Measurements from ENCODE around the gene CRELD1. TPM values are rescaled to one million over a fixed set of nuclear protein-coding genes. Genes with fewer than 3 reads are reported as not detected.
A peak's percentile ranks its signal among the peaks of the same experiment; 100 is the strongest.

The CRELD1 gene, protein sequence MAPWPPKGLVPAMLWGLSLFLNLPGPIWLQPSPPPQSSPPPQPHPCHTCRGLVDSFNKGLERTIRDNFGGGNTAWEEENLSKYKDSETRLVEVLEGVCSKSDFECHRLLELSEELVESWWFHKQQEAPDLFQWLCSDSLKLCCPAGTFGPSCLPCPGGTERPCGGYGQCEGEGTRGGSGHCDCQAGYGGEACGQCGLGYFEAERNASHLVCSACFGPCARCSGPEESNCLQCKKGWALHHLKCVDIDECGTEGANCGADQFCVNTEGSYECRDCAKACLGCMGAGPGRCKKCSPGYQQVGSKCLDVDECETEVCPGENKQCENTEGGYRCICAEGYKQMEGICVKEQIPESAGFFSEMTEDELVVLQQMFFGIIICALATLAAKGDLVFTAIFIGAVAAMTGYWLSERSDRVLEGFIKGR
- 10 to 100 TPM in 3 of 4 donors, 1 to 10 TPM in 1; 7.1 to 36.8 (median 18.9) TPM for total RNA-seq

DNA sequence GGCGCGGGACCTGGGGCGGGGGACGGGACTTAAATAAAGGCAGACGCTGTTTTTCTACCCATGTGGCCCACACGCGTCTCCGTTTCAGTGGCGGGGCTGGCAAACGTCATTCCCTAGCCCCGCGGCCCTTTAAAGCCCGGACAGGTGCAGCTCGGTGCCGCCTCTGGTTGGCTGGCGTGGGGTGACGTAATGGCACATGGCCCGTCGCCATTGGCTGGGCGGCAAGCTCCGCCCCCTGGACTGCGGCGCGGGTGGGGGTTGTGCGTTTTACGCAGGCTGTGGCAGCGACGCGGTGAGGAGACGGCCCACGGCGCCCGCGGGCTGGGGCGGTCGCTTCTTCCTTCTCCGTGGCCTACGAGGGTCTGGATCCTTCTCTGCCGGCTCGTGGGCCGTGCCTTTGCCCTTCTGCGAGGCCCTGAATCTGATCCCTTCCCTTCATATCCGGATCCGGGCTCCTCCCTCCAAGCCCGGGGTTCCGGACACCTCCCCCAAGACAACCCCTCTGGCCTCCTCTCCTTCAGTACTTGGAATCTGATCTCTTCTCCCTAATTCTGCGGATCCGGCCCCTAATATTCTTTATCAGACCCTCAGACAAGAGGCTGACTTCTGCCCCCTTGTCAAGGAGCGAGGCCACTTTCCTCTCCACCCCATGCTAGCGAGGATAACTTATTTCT, at the start of gene CRELD1:
TSS of gene CRELD1 (plus strand) at position 274 of the 674 bp plus-strand sequence. CDS start 605 bp downstream, outside the sequence.
- in situ Hi-C loops (cut with MboI; ENCODE audit: low pct_ligation_motif_present in 1 of 4, low pct_unique_long_range_greater_than_20kb in 1 of 4, low sequenced_read_pairs in 3 of 4) (no loop called here), intact Hi-C loops (cut with DNase I; ENCODE audit: low total_unique reads) (no loop called here)
- H3K9me3 ChIP-seq, result no peaks in the 10 kb centered on the region
- 0% methylated on average over 6 to 28 of the region's 50 CpGs for WGBS, 2 donors (ENCODE audit: low coverage in 1 of 2)
- H3K4me3 ChIP-seq, result peak within 1 kb of the TSS; percentile 64 to 94 (median 86)
- peak; percentile 84 for TF ChIP-seq POLR2A (IDR thresholded peaks at IDR 0.05)
- TF ChIP-seq, protein P1, sequence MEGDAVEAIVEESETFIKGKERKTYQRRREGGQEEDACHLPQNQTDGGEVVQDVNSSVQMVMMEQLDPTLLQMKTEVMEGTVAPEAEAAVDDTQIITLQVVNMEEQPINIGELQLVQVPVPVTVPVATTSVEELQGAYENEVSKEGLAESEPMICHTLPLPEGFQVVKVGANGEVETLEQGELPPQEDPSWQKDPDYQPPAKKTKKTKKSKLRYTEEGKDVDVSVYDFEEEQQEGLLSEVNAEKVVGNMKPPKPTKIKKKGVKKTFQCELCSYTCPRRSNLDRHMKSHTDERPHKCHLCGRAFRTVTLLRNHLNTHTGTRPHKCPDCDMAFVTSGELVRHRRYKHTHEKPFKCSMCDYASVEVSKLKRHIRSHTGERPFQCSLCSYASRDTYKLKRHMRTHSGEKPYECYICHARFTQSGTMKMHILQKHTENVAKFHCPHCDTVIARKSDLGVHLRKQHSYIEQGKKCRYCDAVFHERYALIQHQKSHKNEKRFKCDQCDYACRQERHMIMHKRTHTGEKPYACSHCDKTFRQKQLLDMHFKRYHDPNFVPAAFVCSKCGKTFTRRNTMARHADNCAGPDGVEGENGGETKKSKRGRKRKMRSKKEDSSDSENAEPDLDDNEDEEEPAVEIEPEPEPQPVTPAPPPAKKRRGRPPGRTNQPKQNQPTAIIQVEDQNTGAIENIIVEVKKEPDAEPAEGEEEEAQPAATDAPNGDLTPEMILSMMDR (IDR thresholded peaks at IDR 0.05), result no peak
- no peak for TF ChIP-seq EP300 (IDR thresholded peaks at IDR 0.05; ENCODE audit: low read depth)
- TF ChIP-seq POLR2AphosphoS5 (IDR thresholded peaks at IDR 0.05), result peak; percentile 90 to 96 (median 91)
- H3K36me3 ChIP-seq, result no peaks in the 10 kb centered on the region
- H3K4me1 ChIP-seq, result peaks cover 11 to 35% (median 27%) of the 10 kb centered on the region in 4 donors
- peak within 1 kb of the TSS; percentile 90 to 100 (median 96) for H3K27ac ChIP-seq
- no peaks in the 10 kb centered on the region for H3K27me3 ChIP-seq
- DNase-seq, result peak; percentile 98

DNA sequence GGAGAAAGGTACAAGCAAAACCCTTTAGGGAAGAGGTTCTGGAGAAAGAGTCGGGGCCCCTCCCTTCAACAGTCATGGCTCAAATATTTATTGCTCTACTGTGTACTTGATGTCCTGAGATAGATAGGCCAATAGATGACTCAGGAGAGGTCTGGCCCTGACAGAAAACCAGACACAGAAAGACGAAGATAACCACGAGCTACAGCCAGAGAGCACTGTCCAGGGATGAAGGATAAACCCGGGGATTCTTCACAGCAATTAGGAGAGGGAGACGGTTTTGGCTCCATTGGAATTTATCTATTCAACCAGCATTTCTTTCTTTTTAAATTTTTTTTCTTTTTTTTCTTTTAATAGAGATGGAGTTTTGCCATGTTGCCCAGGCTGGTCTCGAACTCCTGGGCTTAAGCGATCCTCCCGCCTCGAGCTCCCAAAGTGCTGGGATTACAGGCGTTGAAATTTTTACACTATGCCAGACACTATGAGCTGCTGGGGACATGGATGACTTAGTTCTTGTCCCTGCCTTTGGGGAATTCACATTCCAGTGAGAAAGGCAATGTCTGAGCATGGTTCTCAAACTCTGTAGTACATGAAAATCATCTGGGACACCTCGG, 49.0 kb upstream of the CRELD1 start:
- in situ Hi-C loops (cut with MboI; ENCODE audit: low pct_ligation_motif_present in 1 of 4, low pct_unique_long_range_greater_than_20kb in 1 of 4, low sequenced_read_pairs in 3 of 4), result no loop called here
- H3K4me1 ChIP-seq, result peaks cover 0 to 8% (median 0%) of the 10 kb centered on the region in 4 donors
- no peaks in the 10 kb centered on the region for H3K36me3 ChIP-seq
- no peaks in the 10 kb centered on the region for H3K9me3 ChIP-seq
- H3K27ac ChIP-seq, result peak overlapping the region in 3 of 4 donors; percentile 13 to 50 (median 47)
- WGBS, 2 donors (ENCODE audit: low coverage in 1 of 2), result 52 to 79% methylated on average over 6 to 11 of the region's 11 CpGs
- H3K27me3 ChIP-seq, result no peaks in the 10 kb centered on the region
- no peak for TF ChIP-seq POLR2A (IDR thresholded peaks at IDR 0.05)
- TF ChIP-seq POLR2AphosphoS5 (IDR thresholded peaks at IDR 0.05), result peak in 2 of 3 donors; percentile 44 to 55
- no peak for DNase-seq
- H3K4me3 ChIP-seq, result no peak overlapping the region
- intact Hi-C loops (cut with DNase I; ENCODE audit: low total_unique reads), result no loop called here

DNA sequence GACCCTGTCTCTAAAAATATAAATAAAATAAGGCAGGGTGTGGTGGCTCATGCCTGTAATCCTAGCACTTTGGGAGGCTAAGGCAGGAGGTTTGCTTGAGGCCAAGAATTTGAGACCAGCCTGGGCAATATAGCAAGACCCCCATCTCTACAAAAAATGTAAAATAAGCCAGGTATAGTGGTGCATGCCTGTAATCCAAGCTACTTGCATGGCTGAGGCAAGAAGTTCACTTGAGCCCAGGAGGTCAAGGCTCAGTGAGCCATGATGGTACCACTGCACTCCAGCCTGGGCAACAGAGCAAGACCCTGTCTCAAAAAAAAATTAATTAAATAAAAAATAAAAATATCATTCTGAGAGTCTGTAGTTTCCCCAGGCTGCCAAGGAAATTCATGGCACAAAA, 47.3 kb upstream of the CRELD1 start:
- DNase-seq, result no peak

DNA sequence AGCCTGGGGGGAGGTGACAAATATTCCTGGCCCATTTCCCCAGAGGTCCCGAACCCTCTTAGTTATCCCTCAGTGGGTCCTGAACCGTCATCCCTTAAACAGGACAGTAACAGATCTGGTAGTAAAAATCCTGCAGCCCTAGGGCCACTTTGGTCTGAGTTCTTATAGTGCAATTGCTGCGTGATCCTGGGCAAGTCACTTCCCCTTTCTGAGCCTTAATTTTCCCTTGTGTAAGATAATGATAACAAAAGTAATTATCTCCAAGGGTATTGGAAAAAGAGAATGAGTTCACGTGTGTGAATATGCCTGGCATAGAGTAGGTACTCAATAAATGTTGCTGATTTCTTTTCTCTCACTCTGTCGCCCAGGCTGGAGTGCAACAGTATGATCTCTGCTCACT, 46.2 kb upstream of the CRELD1 start:
- Histone ChIP-seq H3K4me3 (no peak overlapping the region), H3K4me1 (peaks cover 0 to 25% (median 9%) of the 10 kb centered on the region in 4 donors), H3K27ac (no peak overlapping the region), H3K36me3 (no peaks in the 10 kb centered on the region), H3K9me3 (no peaks in the 10 kb centered on the region), H3K27me3 (no peaks in the 10 kb centered on the region)
- 73 to 88% methylated on average over 5 of the region's 5 CpGs for WGBS, 2 donors (ENCODE audit: low coverage in 1 of 2)
- intact Hi-C loops (cut with DNase I; ENCODE audit: low total_unique reads), result no loop called here
- no peak for DNase-seq
- TF ChIP-seq POLR2A (IDR thresholded peaks at IDR 0.05) (no peak), POLR2AphosphoS5 (IDR thresholded peaks at IDR 0.05) (no peak), EP300 (IDR thresholded peaks at IDR 0.05; ENCODE audit: low read depth) (no peak)
- TF ChIP-seq, protein P1 (IDR thresholded peaks at IDR 0.05), result no peak
- in situ Hi-C loops (cut with MboI; ENCODE audit: low pct_ligation_motif_present in 1 of 4, low pct_unique_long_range_greater_than_20kb in 1 of 4, low sequenced_read_pairs in 3 of 4), result no loop called here

More for the DNA sequence above, 47.3 kb upstream of the CRELD1 start:
- no peaks in the 10 kb centered on the region for H3K27me3 ChIP-seq
- no peaks in the 10 kb centered on the region for H3K36me3 ChIP-seq
- no peak overlapping the region for H3K4me3 ChIP-seq
- peaks cover 0 to 16% (median 2%) of the 10 kb centered on the region in 4 donors for H3K4me1 ChIP-seq
- no peak overlapping the region for H3K27ac ChIP-seq
- TF ChIP-seq, protein P1 (IDR thresholded peaks at IDR 0.05), result no peak
- TF ChIP-seq EP300 (IDR thresholded peaks at IDR 0.05; ENCODE audit: low read depth) (no peak), POLR2AphosphoS5 (IDR thresholded peaks at IDR 0.05) (no peak), POLR2A (IDR thresholded peaks at IDR 0.05) (no peak)
- H3K9me3 ChIP-seq, result no peaks in the 10 kb centered on the region
- intact Hi-C loops (cut with DNase I; ENCODE audit: low total_unique reads), result no loop called here
- in situ Hi-C loops (cut with MboI; ENCODE audit: low pct_ligation_motif_present in 1 of 4, low pct_unique_long_range_greater_than_20kb in 1 of 4, low sequenced_read_pairs in 3 of 4), result no loop called here

All from transverse colon (tissue), 4 donors.